Measurements from ENCODE around the gene CSMD2. TPM values are rescaled to one million over a fixed set of nuclear protein-coding genes. Genes with fewer than 3 reads are reported as not detected.

CSMD2 gene
- total RNA-seq, 1 donor from 2014 or later, result 0.55 TPM

DNA sequence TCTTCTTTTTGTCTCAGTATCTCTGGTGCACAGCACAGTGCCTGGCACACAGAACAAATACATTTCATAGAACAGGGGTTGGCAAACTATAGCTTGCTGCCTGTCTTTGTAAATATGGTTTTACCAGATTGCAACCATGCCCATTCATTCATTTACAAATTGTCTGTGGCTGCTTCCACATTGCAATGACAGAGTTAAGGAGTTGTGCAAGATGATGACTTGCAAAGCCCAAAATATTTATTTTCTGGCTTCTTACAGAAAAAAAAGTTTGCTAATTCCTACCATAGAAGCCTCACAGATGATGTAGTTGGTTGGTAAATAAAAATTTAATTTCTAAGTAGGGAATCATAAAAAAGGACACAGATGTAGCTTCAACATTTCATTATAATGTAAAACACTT lies 312.3 kb downstream of the CSMD2 start:
- DNase-seq (ENCODE audit: low spot score), result no peak
- Mint-ChIP-seq H3K27ac (ENCODE audit: unreplicated experiment) (no peak overlapping the region), H3K4me1 (ENCODE audit: low read depth) (no peaks in the 10 kb centered on the region), H3K36me3 (ENCODE audit: low read depth) (no peaks in the 10 kb centered on the region), H3K27me3 (ENCODE audit: low read depth) (peaks cover 2% of the 10 kb centered on the region), H3K9me3 (ENCODE audit: low read depth) (no peaks in the 10 kb centered on the region), H3K4me3 (ENCODE audit: unreplicated experiment) (no peak overlapping the region)
- TF ChIP-seq CTCF (IDR thresholded peaks at IDR 0.05), result no peak

- TF ChIP-seq CTCF (IDR thresholded peaks at IDR 0.05), result no peak
- H3K4me3 Mint-ChIP-seq (ENCODE audit: unreplicated experiment), result no peak overlapping the region
- no peak for DNase-seq (ENCODE audit: low spot score)
- peaks cover 2% of the 10 kb centered on the region for H3K27me3 Mint-ChIP-seq (ENCODE audit: low read depth)
- H3K4me1 Mint-ChIP-seq (ENCODE audit: low read depth), result no peaks in the 10 kb centered on the region
- no peaks in the 10 kb centered on the region for H3K9me3 Mint-ChIP-seq (ENCODE audit: low read depth)
- H3K36me3 Mint-ChIP-seq (ENCODE audit: low read depth), result no peaks in the 10 kb centered on the region
- no peak overlapping the region for H3K27ac Mint-ChIP-seq (ENCODE audit: unreplicated experiment)
These were observed 314.5 kb downstream of the CSMD2 start for GRCh38 chr1:33850481-33850880.

DNA sequence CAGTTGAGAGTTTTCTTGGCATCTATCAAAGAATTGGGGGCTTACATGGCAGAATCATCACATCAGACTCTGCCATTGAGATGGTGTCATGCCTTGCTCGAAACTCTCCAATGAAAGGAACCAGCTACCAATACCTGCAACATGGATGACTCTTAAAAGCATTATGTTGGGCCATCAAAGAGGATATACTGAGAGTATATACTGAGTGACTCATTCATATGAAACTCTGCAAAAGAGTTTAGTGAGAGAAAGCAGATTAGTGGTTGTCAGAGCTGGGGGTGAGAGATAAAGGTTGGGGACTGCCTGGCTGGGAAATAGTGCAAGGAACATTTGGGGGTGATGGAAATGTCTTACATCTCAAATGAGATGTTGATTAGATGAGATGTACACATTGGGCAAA lies 315.8 kb downstream of the CSMD2 start:
- Mint-ChIP-seq H3K9me3 (ENCODE audit: low read depth) (no peaks in the 10 kb centered on the region), H3K4me3 (ENCODE audit: unreplicated experiment) (no peak overlapping the region), H3K4me1 (ENCODE audit: low read depth) (no peaks in the 10 kb centered on the region), H3K27me3 (ENCODE audit: low read depth) (peaks cover 2% of the 10 kb centered on the region), H3K27ac (ENCODE audit: unreplicated experiment) (no peak overlapping the region), H3K36me3 (ENCODE audit: low read depth) (no peaks in the 10 kb centered on the region)
- no peak for TF ChIP-seq CTCF (IDR thresholded peaks at IDR 0.05)
- no peak for DNase-seq (ENCODE audit: low spot score)

- TF ChIP-seq CTCF (IDR thresholded peaks at IDR 0.05), result no peak
- Mint-ChIP-seq H3K27me3 (ENCODE audit: low read depth) (peaks cover 2% of the 10 kb centered on the region), H3K9me3 (ENCODE audit: low read depth) (no peaks in the 10 kb centered on the region), H3K4me3 (ENCODE audit: unreplicated experiment) (no peak overlapping the region), H3K27ac (ENCODE audit: unreplicated experiment) (no peak overlapping the region), H3K4me1 (ENCODE audit: low read depth) (no peaks in the 10 kb centered on the region), H3K36me3 (ENCODE audit: low read depth) (no peaks in the 10 kb centered on the region)
- DNase-seq (ENCODE audit: low spot score), result no peak
These were observed 316.7 kb downstream of the CSMD2 start for GRCh38 chr1:33848205-33848937.

DNA sequence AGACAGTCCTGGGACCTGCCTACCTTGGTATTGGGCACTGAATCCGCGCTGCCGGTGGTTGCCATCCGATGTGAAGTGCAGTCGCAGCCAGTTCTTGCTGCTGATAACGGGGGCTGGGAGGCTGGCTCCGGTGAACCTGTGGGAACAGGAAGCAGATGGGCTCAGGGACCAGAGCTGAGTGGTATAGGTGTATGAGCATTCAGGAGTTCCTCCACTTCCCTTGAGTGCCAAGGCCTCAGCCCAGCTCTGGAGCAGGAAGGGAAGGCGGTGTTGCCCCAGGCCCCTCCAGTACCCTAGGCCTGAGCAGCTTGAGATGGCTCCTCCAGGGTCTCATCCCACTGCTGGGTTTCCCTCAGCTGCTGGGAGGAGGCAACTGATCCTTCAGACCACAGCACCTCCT lies 318.2 kb downstream of the CSMD2 start:
- H3K36me3 Mint-ChIP-seq (ENCODE audit: low read depth), result no peaks in the 10 kb centered on the region
- no peaks in the 10 kb centered on the region for H3K4me1 Mint-ChIP-seq (ENCODE audit: low read depth)

More for the DNA sequence above, 318.2 kb downstream of the CSMD2 start:
- Mint-ChIP-seq H3K4me3 (ENCODE audit: unreplicated experiment) (no peak overlapping the region), H3K27me3 (ENCODE audit: low read depth) (peaks cover 2% of the 10 kb centered on the region), H3K27ac (ENCODE audit: unreplicated experiment) (no peak overlapping the region), H3K9me3 (ENCODE audit: low read depth) (no peaks in the 10 kb centered on the region)
- TF ChIP-seq CTCF (IDR thresholded peaks at IDR 0.05), result no peak
- no peak for DNase-seq (ENCODE audit: low spot score)
